GM12878 (cell line): ENCODE data around the gene CDC42BPB. TPM values are rescaled to one million over a fixed set of nuclear protein-coding genes. Genes with fewer than 3 reads are reported as not detected.

Experiments used
- ATAC-seq: fragments of 200-7000 bp; cut with Tn5 transposase; 3 replicates; pipeline ENCODE4 v1.9.1; 2020; ENCODE audit warnings: mild to moderate bottlenecking, moderate library complexity
- BruUV-seq: library from RNA; stranded (reverse); fragments of 400-500 nt; replicated peaks from 2 replicates; lab custom pipeline; 2021; lab: Mats Ljungman, UMichigan
- CTCF ChIA-PET: fragments of 300-600 bp; sonication (Branson Sonifier 250); formaldehyde crosslinking; extraction: SDS; loops from one replicate; lab custom pipeline; 2021; ENCODE audit warnings: inconsistent platforms; lab: Yijun Ruan, JAX
- POLR2A ChIA-PET: fragments of 350-600 bp; formaldehyde crosslinking; extraction: SDS; loops from one replicate; lab custom pipeline; 2021; ENCODE audit warnings: inconsistent platforms; lab: Charles Lee
- RAD21 ChIA-PET: fragments of 300-600 bp; sonication (Branson Sonifier 250); formaldehyde crosslinking; loops from one replicate; lab custom pipeline; 2023; ENCODE audit warnings: antibody characterized with exemption; ENCODE audit not compliant: unreplicated experiment; lab: Charles Lee
- SMC1A ChIA-PET: fragments of 300-600 bp; sonication (Branson Sonifier 250); formaldehyde crosslinking; loops from one replicate; lab custom pipeline; 2023; ENCODE audit not compliant: unreplicated experiment, uncharacterized antibody; lab: Charles Lee
- DNase-seq: peaks from one replicate; pipeline ENCODE4 v3.0.0-alpha.2; 2011; ENCODE audit warnings: low read depth, low spot score
- FAIRE-seq: peaks from 3 replicates; lab custom pipeline; 2011; peaks lifted over from hg19 to GRCh38; lab: Jason Lieb, UNC
- H2AFZ ChIP-seq: 2 replicates; pipeline ENCODE4 v1.6.0; 2011; ENCODE audit warnings: low read depth, low read length, control low read depth; ENCODE audit not compliant: control insufficient read depth
- H3K27ac ChIP-seq: 2 replicates; pipeline ENCODE4 v1.5.1; 2011; ENCODE audit warnings: control low read depth; ENCODE audit not compliant: control insufficient read depth, insufficient read depth
- H3K27me3 ChIP-seq, 2 experiments: replicated peaks in 1 of 2; 2 replicates each; pipeline versions ENCODE4 v1.6.0 to v1.6.1; 2011; ENCODE audit warnings: low read length in 1 of 2; ENCODE audit not compliant: control insufficient read depth in 2 of 2, insufficient read depth in 2 of 2
- H3K36me3 ChIP-seq, 2 experiments: 2 replicates each; pipeline ENCODE4 v1.5.1; 2011; ENCODE audit warnings: low read length in 1 of 2; ENCODE audit not compliant: control insufficient read depth in 2 of 2, insufficient read depth in 2 of 2
- H3K4me1 ChIP-seq: 2 replicates; pipeline ENCODE4 v1.6.1; 2011; ENCODE audit warnings: mild to moderate bottlenecking, low read length, moderate library complexity, mixed read lengths; ENCODE audit not compliant: control insufficient read depth, insufficient read depth
- H3K4me2 ChIP-seq: 2 replicates; pipeline ENCODE4 v1.6.0; 2011; ENCODE audit warnings: control low read depth; ENCODE audit not compliant: control insufficient read depth, insufficient read depth
- H3K4me3 ChIP-seq: fragments of 200-600 bp; sonication (generic); 2 replicates; pipeline ENCODE4 v1.5.1; 2016
- H3K79me2 ChIP-seq: 2 replicates; pipeline ENCODE4 v1.6.0; 2011; ENCODE audit warnings: low read length; ENCODE audit not compliant: control insufficient read depth, insufficient read depth
- H3K9ac ChIP-seq: 2 replicates; pipeline ENCODE4 v1.8.0; 2011; ENCODE audit warnings: low read length, control low read depth, mixed read lengths; ENCODE audit not compliant: control insufficient read depth, insufficient read depth
- H3K9me3 ChIP-seq: replicated peaks from 3 replicates; pipeline ENCODE4 v1.5.1; 2011; ENCODE audit warnings: mild to moderate bottlenecking, low read length; ENCODE audit not compliant: control insufficient read depth, insufficient read depth
- H4K20me1 ChIP-seq: 2 replicates; pipeline ENCODE4 v1.6.0; 2011; ENCODE audit not compliant: control insufficient read depth, insufficient read depth
- ATF2 ChIP-seq: IDR thresholded peaks from 2 replicates; pipeline ENCODE4 v1.6.1; 2012; ENCODE audit warnings: low read length, inconsistent platforms
- BACH1 ChIP-seq: fragments of 450-650 bp; IDR thresholded peaks from 2 replicates; pipeline ENCODE4 v1.6.1; 2017; ENCODE audit warnings: mild to moderate bottlenecking, borderline replicate concordance
- CBFB ChIP-seq: IDR thresholded peaks from 2 replicates; pipeline ENCODE4 v1.6.1; 2016; ENCODE audit warnings: antibody characterized with exemption, low read depth
- CBX3 ChIP-seq: fragments of 200-600 bp; sonication (generic); IDR thresholded peaks from 2 replicates; pipeline ENCODE4 v1.6.1; 2016; ENCODE audit warnings: low read depth, borderline replicate concordance
- CTCF ChIP-seq, 3 experiments: IDR thresholded peaks in 2 of 3; conservative IDR thresholded peaks in 1 of 3; 2 replicates each; pipeline ENCODE4 v1.5.1; 2011; ENCODE audit warnings: low read depth in 3 of 3, low read length in 3 of 3, mild to moderate bottlenecking in 3 of 3, control low read depth in 2 of 3, moderate library complexity in 2 of 3, inconsistent platforms in 1 of 3, mixed read lengths in 1 of 3; ENCODE audit not compliant: control insufficient read depth in 2 of 3, insufficient read depth in 1 of 3; ENCODE audit errors: extremely low read depth in 1 of 3
- IKZF1 ChIP-seq: fragments of 450-650 bp; conservative IDR thresholded peaks from 2 replicates; pipeline ENCODE4 v1.6.1; 2017; ENCODE audit warnings: antibody characterized with exemption, mild to moderate bottlenecking
- MAX ChIP-seq: IDR thresholded peaks from 2 replicates; pipeline ENCODE4 v1.6.1; 2012; ENCODE audit warnings: low read depth, low read length, improper control_type of control experiment
- PML ChIP-seq: IDR thresholded peaks from 2 replicates; pipeline ENCODE4 v1.6.1; 2012; ENCODE audit warnings: low read length, inconsistent platforms
- RAD21 ChIP-seq: IDR thresholded peaks from 2 replicates; pipeline ENCODE4 v1.6.1; 2011; ENCODE audit warnings: mild to moderate bottlenecking, low read depth, low read length, moderate library complexity; ENCODE audit not compliant: insufficient read depth
- RBBP5 ChIP-seq: fragments of 200-600 bp; sonication (generic); conservative IDR thresholded peaks from 2 replicates; pipeline ENCODE4 v1.6.1; 2016
- SMAD5 ChIP-seq: IDR thresholded peaks from 2 replicates; pipeline ENCODE4 v1.6.1; 2016; ENCODE audit warnings: antibody characterized with exemption, low read depth
- STAT1 ChIP-seq: fragments of 450-650 bp; conservative IDR thresholded peaks from 2 replicates; pipeline ENCODE4 v1.6.1; 2014; ENCODE audit warnings: antibody characterized with exemption, mild to moderate bottlenecking
- TCF3 ChIP-seq: IDR thresholded peaks from 2 replicates; pipeline ENCODE4 v1.6.1; 2012; ENCODE audit warnings: low read depth, mild to moderate bottlenecking, low read length, borderline replicate concordance; ENCODE audit not compliant: insufficient read depth
- WRNIP1 ChIP-seq: IDR thresholded peaks from 2 replicates; pipeline ENCODE4 v1.6.1; 2011; ENCODE audit warnings: low read depth, low read length, improper control_type of control experiment, borderline replicate concordance
- ZBED1 ChIP-seq: IDR thresholded peaks from 2 replicates; pipeline ENCODE4 v1.6.1; 2016; ENCODE audit warnings: borderline replicate concordance
- ZNF217 ChIP-seq: fragments of 450-650 bp; IDR thresholded peaks from 2 replicates; pipeline ENCODE4 v1.6.1; 2017; ENCODE audit warnings: antibody characterized with exemption, mild to moderate bottlenecking
- WGBS: methylation state at CpG from one replicate; pipeline ENCODE4 v1.1.6; 2016; ENCODE audit warnings: low lambda C conversion rate; ENCODE audit not compliant: insufficient replicate concordance, insufficient coverage; ENCODE audit errors: missing lambda C conversion rate; 5-methylcytosine and 5-hydroxymethylcytosine counted together
- in situ Hi-C: fragments of 300-500 bp; cut with MboI; formaldehyde crosslinking; loops from 9 replicates; pipeline ENCODE4 v1.14.3; 2018; ENCODE audit warnings: mixed read lengths
- intact Hi-C: fragments of 100-400 bp; cut with micrococcal nuclease; formaldehyde crosslinking; loops from one replicate; pipeline ENCODE4 v1.14.2; 2022; ENCODE audit not compliant: unreplicated experiment
- polyA plus RNA-seq, 11 experiments: library from polyadenylated mRNA; depleted of rRNA in 4 of 11; unstranded in 6 of 11; stranded (reverse) in 5 of 11; fragments of >200 nt; fragmentation: Nextera tagmentation in 4 of 11; fragmentation: Illumina TruSeq in 1 of 11; extraction: Ambion mirVana in 4 of 11; extraction: Trizol in 1 of 11; gene quantifications; 1 replicate in 1 of 11; 2 replicates in 10 of 11; pipeline versions ENCODE4 v1.2.1 to v1.2.3, GENCODE V29; 2011 to 2016; ENCODE audit warnings: inconsistent platforms in 2 of 11, missing spikeins in 2 of 11, low read depth in 1 of 11
- total RNA-seq, 4 experiments: library from RNA; depleted of rRNA in 3 of 4; stranded (reverse); fragments of >200 nt in 3 of 4; fragmentation: Illumina TruSeq in 1 of 4; extraction: Trizol in 1 of 4; gene quantifications; 2 replicates each; pipeline versions ENCODE4 v1.2.1 to v1.2.3, GENCODE V29; 2013 to 2021

CDC42BPB gene
- total and polyA plus RNA-seq, 10 of the 15 experiments (the other 5 are each of a cell fraction or from before 2014, with no cell fraction given) = 0.42 to 22.1 (median 13.3) TPM

- no peak for DNase-seq
- intact Hi-C loops (no loop called here), in situ Hi-C loops (no loop called here)
- Histone ChIP-seq H3K36me3 (peaks cover 0 to 1% of the 10 kb centered on the region in 2 experiments; a peak in 1 of 4 replicates), H3K27me3 (peaks cover 4 to 10% of the 10 kb centered on the region in 2 experiments), H3K4me2 (no peak overlapping the region), H3K79me2 (no peaks in the 10 kb centered on the region), H3K4me1 (peaks cover 24% of the 10 kb centered on the region), H3K27ac (no peak overlapping the region), H2AFZ (no peak overlapping the region), H4K20me1 (no peaks in the 10 kb centered on the region), H3K4me3 (no peak overlapping the region), H3K9me3 (no peaks in the 10 kb centered on the region), H3K9ac (no peak overlapping the region)
- TF ChIP-seq RBBP5 = no peak
- TF ChIP-seq BACH1 = no peak
- no peak for TF ChIP-seq SMAD5
- no peak for TF ChIP-seq STAT1
- no peak for TF ChIP-seq ZBED1
- TF ChIP-seq ATF2 = no peak
- TF ChIP-seq ZNF217 = no peak
- no peak for TF ChIP-seq PML
- no peak for TF ChIP-seq MAX
- TF ChIP-seq CBX3 = no peak
- no peak for TF ChIP-seq TCF3
- TF ChIP-seq IKZF1 = no peak
- TF ChIP-seq CTCF (IDR thresholded peaks at IDR 0.05 in 2 of 3, conservative IDR thresholded peaks at IDR 0.05 in 1 of 3; ENCODE audit: control insufficient read depth in 2 of 3, extremely low read depth in 1 of 3, insufficient read depth in 1 of 3, low read depth in 3 of 3, low read length in 3 of 3) = no peak
- TF ChIP-seq CBFB = no peak
- no peak for TF ChIP-seq RAD21
- TF ChIP-seq WRNIP1 = no peak
- SMC1A ChIA-PET = no interaction called here
- ATAC-seq = no peak
- POLR2A ChIA-PET = no interaction called here
- no TSS peak for BruUV-seq
- FAIRE-seq = no peak
- CTCF ChIA-PET = no interaction called here
- WGBS = 74% methylated on average over 24 of the region's 26 CpGs
- RAD21 ChIA-PET = no interaction called here
These were observed 124.7 kb downstream of the CDC42BPB start for GRCh38 chr14:102932484-102933248.
